Activated CD4-positive, alpha-beta T cell treated with anti-CD3 and anti-CD28 coated beads, Interleukin-2, amount 10 ng/mL, durations not matched to agents 7 days and 5 days (primary cell): Measurements from ENCODE around the gene SARS1. TPM values are rescaled to one million over a fixed set of nuclear protein-coding genes. Genes with fewer than 3 reads are reported as not detected.

Experiments used
- CTCF ChIA-PET: fragments of 350-600 bp; sonication (Branson Sonifier 250); formaldehyde crosslinking; loops from one replicate; lab custom pipeline; 2021; ENCODE audit warnings: antibody characterized with exemption; lab: Charles Lee
- POLR2A ChIA-PET: fragments of 350-600 bp; sonication (Branson Sonifier 250); formaldehyde crosslinking; loops from one replicate; lab custom pipeline; 2021; ENCODE audit warnings: antibody characterized with exemption; lab: Charles Lee
- DNase-seq: peaks from one replicate; pipeline ENCODE4 v3.0.0-alpha.2; 2020
- H3K27ac Mint-ChIP-seq: one replicate; pipeline ENCODE4 v1.8.0; 2021; ENCODE audit warnings: mild to moderate bottlenecking, moderate library complexity, mixed read lengths
- H3K27me3 Mint-ChIP-seq: one replicate; pipeline ENCODE4 v1.8.0; 2021; ENCODE audit warnings: mixed read lengths
- H3K36me3 Mint-ChIP-seq: one replicate; pipeline ENCODE4 v1.8.0; 2021; ENCODE audit warnings: low read depth, mixed read lengths
- H3K4me1 Mint-ChIP-seq: one replicate; pipeline ENCODE4 v1.8.0; 2021; ENCODE audit warnings: mixed read lengths
- H3K4me3 Mint-ChIP-seq: one replicate; pipeline ENCODE4 v1.8.0; 2021; ENCODE audit warnings: mild to moderate bottlenecking, moderate library complexity, mixed read lengths
- H3K9me3 Mint-ChIP-seq: one replicate; pipeline ENCODE4 v1.8.0; 2021; ENCODE audit warnings: mixed read lengths
- total RNA-seq, 2 experiments: library from RNA; stranded (reverse); gene quantifications; one replicate each; pipeline ENCODE4 v1.2.3, GENCODE V29; 2021

Gene SARS1
- total RNA-seq, 2 experiments from 2014 or later, result 138 to 140 TPM

GRCh38 chr1:109198043-109198695 lies 15.5 kb upstream of the SARS1 start:
- Mint-ChIP-seq H3K4me3 (no peak overlapping the region), H3K4me1 (peaks cover 35% of the 10 kb centered on the region), H3K27me3 (no peaks in the 10 kb centered on the region), H3K27ac (no peak overlapping the region), H3K9me3 (no peaks in the 10 kb centered on the region), H3K36me3 (no peaks in the 10 kb centered on the region)
- ChIA-PET CTCF (interaction anchor here (1.0 to 2.8 kb wide), 4 partner anchors 9 to 335 kb away, joined by 4 to 11 read pairs (median 6); no protein-coding TSS in a partner anchor), POLR2A (no interaction called here)
- no peak for DNase-seq

- ChIA-PET POLR2A (no interaction called here), CTCF (interaction anchor here (1.0 to 2.8 kb wide), 4 partner anchors 9 to 334 kb away, joined by 4 to 11 read pairs (median 6); no protein-coding TSS in a partner anchor)
- Mint-ChIP-seq H3K27me3 (no peaks in the 10 kb centered on the region), H3K36me3 (no peaks in the 10 kb centered on the region), H3K9me3 (no peaks in the 10 kb centered on the region), H3K4me3 (no peak overlapping the region), H3K4me1 (peaks cover 31% of the 10 kb centered on the region), H3K27ac (peak overlapping the region; percentile 80)
- DNase-seq, result no peak
Observed at GRCh38 chr1:109198745-109199144, 15.0 kb upstream of the SARS1 start.

DNA sequence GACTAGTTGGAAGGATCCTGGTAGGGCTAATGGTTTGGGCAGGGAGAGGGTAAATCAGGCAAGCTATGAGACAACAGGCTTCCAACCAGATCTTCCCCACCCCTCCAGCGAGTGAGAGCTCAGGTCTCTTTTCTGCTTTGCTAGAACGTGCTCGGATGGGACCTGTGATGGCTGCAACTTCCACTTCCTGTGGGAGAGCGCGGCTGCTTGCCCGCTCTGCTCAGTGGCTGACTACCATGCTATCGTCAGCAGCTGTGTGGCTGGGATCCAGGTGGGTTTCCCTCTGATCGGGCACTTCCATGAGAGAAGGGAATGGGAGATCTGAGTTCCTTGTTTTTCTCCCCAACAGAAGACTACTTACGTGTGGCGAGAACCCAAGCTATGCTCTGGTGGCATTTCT lies 14.0 kb upstream of the SARS1 start:
- peak; percentile 32 for DNase-seq
- H3K9me3 Mint-ChIP-seq, result no peaks in the 10 kb centered on the region
- H3K4me1 Mint-ChIP-seq, result peaks cover 29% of the 10 kb centered on the region
- H3K4me3 Mint-ChIP-seq, result no peak overlapping the region
- peak overlapping the region; percentile 80 for H3K27ac Mint-ChIP-seq
- POLR2A ChIA-PET, result no interaction called here
- no peaks in the 10 kb centered on the region for H3K27me3 Mint-ChIP-seq
- H3K36me3 Mint-ChIP-seq, result no peaks in the 10 kb centered on the region
- CTCF ChIA-PET, result interaction anchor here (0.6 to 2.8 kb wide), 3 partner anchors 8 to 53 kb away, joined by 3 to 11 read pairs (median 7); no protein-coding TSS in a partner anchor

DNA sequence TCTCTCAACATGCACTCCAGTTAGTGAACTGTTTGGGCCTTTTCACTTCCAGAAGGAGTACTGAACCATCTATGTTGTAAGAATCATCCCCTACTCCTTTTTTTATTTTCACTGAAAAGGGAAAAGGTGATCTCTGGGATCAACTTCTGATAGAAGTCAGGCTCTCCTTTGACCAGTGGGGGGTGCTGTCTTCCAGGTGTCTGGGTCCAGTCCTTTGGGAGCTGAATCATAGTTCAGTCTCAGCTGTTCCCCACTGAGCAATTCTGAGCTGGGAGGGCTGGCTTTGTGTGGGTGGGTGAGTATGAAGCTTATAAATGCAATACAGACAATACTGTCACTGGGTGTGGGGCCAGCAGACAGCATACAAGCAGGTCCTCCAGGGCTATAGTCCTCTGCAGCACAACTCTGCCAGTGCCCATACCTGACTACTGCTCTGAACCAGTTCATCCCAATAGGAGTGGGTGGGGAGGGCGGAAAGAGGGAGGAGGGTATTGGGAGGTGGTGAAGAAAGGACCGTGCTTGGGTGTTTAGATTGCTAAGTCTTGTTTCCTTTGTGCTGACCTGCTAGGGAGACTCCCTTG lies 12.5 kb upstream of the SARS1 start:
- POLR2A ChIA-PET, result interaction anchor here (0.5 kb wide), 1 partner anchor 197 kb away, joined by 3 read pairs; the partner anchor contains the start of gene SORT1
- Mint-ChIP-seq H3K4me3 (no peak overlapping the region), H3K4me1 (peaks cover 28% of the 10 kb centered on the region), H3K27me3 (no peaks in the 10 kb centered on the region), H3K27ac (peak overlapping the region; percentile 32), H3K36me3 (no peaks in the 10 kb centered on the region), H3K9me3 (no peaks in the 10 kb centered on the region)
- DNase-seq, result peak; percentile 36
- CTCF ChIA-PET, result interaction anchor here (0.6 to 2.7 kb wide), 5 partner anchors 11 to 337 kb away, joined by 4 to 9 read pairs (median 5); no protein-coding TSS in a partner anchor

GRCh38 chr1:109204484-109204883 lies 9.2 kb upstream of the SARS1 start:
- no peak for DNase-seq
- Mint-ChIP-seq H3K36me3 (no peaks in the 10 kb centered on the region), H3K4me1 (peaks cover 20% of the 10 kb centered on the region), H3K9me3 (no peaks in the 10 kb centered on the region), H3K27ac (no peak overlapping the region), H3K4me3 (no peak overlapping the region), H3K27me3 (no peaks in the 10 kb centered on the region)
- ChIA-PET POLR2A (no interaction called here), CTCF (interaction anchor here (1.2 to 2.3 kb wide), 2 partner anchors 39 to 328 kb away, joined by 3 to 11 read pairs; no protein-coding TSS in a partner anchor)

DNA sequence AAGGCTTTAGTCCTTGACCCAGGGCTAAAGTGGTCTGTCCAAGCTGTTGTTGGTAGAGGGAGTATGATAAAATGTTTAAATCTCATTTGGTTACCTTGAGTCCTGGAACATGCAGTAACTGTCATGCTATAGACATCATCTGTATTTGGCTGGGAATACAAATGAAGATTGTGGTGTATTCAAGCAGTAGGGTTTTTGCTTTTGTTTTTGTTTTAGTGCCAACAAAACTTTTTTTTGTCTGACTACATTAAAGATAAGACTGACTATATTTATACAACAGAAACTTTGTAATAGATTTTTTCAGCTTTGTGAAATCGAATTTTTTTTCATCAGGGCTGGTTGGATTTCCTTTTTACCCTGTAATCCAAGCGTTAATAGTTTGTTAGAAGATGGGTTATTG lies 7.4 kb upstream of the SARS1 start:
- no peaks in the 10 kb centered on the region for H3K27me3 Mint-ChIP-seq
- H3K4me1 Mint-ChIP-seq, result peaks cover 7% of the 10 kb centered on the region
- no peak for DNase-seq
- ChIA-PET POLR2A (interaction anchor here (0.6 kb wide), 1 partner anchor 25 kb away, joined by 4 read pairs; no protein-coding TSS in a partner anchor), CTCF (interaction anchor here (1.3 to 2.3 kb wide), 4 partner anchors 13 to 326 kb away, joined by 4 to 11 read pairs (median 4); a partner anchor contains a TSS)
- H3K36me3 Mint-ChIP-seq, result no peaks in the 10 kb centered on the region
- H3K9me3 Mint-ChIP-seq, result no peaks in the 10 kb centered on the region
- no peak overlapping the region for H3K4me3 Mint-ChIP-seq
- no peak overlapping the region for H3K27ac Mint-ChIP-seq

DNA sequence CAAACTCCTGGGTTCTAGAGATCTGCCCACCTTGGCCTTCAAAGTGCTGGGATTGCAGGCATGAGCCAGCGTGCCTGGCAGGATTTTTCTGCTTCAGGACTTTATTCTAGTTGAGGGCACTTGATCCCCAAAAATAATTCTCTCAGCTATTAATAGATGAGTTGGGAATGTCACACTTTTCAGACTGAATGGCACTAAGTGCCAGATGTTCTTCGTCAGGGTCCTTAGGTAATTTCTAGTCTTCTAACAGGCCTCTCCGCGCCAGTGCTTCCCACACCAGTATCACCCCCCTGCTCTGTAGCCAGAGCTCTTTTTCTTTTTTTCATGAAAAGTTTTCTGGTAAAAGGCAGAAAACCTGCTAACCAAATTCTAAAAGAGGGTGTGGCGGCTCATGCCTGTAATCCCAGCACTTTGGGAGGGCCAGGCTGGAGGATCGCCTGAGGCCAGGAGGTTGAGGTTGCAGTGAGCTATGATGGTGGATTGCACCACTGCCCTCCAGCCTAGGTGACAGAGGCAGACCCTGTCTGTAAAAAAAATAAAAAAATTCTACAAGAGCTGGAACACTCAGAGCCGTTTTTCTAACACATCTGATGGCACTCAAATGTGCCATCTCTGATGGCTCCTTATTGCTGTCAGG lies 6.1 kb upstream of the SARS1 start:
- H3K4me1 Mint-ChIP-seq, result peaks cover 7% of the 10 kb centered on the region

GRCh38 chr1:109208394-109208793 lies 5.3 kb upstream of the SARS1 start:
- Mint-ChIP-seq H3K4me3 (no peak overlapping the region), H3K27me3 (no peaks in the 10 kb centered on the region), H3K4me1 (peaks cover 7% of the 10 kb centered on the region), H3K27ac (no peak overlapping the region), H3K9me3 (no peaks in the 10 kb centered on the region), H3K36me3 (no peaks in the 10 kb centered on the region)
- POLR2A ChIA-PET, result no interaction called here
- no peak for DNase-seq
- CTCF ChIA-PET, result interaction anchor here (0.6 to 2.2 kb wide), 3 partner anchors 10 to 108 kb away, joined by 3 to 11 read pairs (median 5); no protein-coding TSS in a partner anchor

More for the DNA sequence above, 6.1 kb upstream of the SARS1 start:
- no peak for DNase-seq
- CTCF ChIA-PET, result interaction anchor here (0.6 to 2.2 kb wide), 7 partner anchors 9 to 287 kb away, joined by 3 to 11 read pairs (median 3); partner anchors contain the start of gene CYB561D1
- Mint-ChIP-seq H3K27me3 (no peaks in the 10 kb centered on the region), H3K4me3 (no peak overlapping the region), H3K9me3 (no peaks in the 10 kb centered on the region), H3K36me3 (no peaks in the 10 kb centered on the region), H3K27ac (no peak overlapping the region)
- POLR2A ChIA-PET, result no interaction called here

DNA sequence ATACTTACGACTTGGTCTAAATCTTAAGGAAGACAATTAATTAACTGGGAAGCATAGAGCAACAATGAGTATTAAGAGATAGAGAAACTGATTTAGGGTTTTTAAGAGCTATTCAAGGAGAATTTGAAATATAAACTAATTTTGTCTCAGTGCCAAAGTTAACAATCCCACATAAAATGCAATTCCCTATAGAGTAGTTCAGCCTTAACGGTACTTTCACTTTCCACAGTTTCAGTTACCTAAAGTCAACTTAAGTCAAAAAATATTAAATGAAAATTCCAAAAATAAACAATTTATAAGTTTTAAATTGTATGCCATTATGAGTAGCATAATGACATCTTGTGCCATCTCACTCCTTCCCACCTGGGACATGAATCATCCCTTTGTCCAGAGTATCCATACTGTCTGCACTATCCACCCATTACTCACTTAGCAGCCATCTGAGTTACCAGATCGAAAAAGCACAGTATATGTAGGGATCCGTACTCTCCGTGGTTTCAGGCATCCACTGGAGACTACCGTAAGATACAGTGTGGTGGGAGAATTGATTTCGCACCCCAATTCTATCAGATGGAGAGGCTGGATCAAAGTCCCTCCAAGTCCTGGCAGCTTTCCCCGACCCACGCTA lies 4.8 kb upstream of the SARS1 start:
- no peak for DNase-seq
- Mint-ChIP-seq H3K4me1 (peaks cover 7% of the 10 kb centered on the region), H3K27ac (no peak overlapping the region), H3K27me3 (no peaks in the 10 kb centered on the region), H3K4me3 (no peak overlapping the region), H3K9me3 (no peaks in the 10 kb centered on the region), H3K36me3 (no peaks in the 10 kb centered on the region)
- CTCF ChIA-PET, result interaction anchor here (0.9 to 2.2 kb wide), 2 partner anchors 10 to 109 kb away, joined by 5 to 11 read pairs; no protein-coding TSS in a partner anchor
- POLR2A ChIA-PET, result no interaction called here

- CTCF ChIA-PET, result no interaction called here
- POLR2A ChIA-PET, result no interaction called here
- no peaks in the 10 kb centered on the region for H3K27me3 Mint-ChIP-seq
- H3K27ac Mint-ChIP-seq, result no peak overlapping the region
- H3K9me3 Mint-ChIP-seq, result no peaks in the 10 kb centered on the region
- peaks cover 16% of the 10 kb centered on the region for H3K4me1 Mint-ChIP-seq
- no peak overlapping the region for H3K4me3 Mint-ChIP-seq
- DNase-seq, result no peak
- H3K36me3 Mint-ChIP-seq, result peaks cover 7% of the 10 kb centered on the region
Observed at GRCh38 chr1:109210058-109210457, 3.7 kb upstream of the SARS1 start.

DNA sequence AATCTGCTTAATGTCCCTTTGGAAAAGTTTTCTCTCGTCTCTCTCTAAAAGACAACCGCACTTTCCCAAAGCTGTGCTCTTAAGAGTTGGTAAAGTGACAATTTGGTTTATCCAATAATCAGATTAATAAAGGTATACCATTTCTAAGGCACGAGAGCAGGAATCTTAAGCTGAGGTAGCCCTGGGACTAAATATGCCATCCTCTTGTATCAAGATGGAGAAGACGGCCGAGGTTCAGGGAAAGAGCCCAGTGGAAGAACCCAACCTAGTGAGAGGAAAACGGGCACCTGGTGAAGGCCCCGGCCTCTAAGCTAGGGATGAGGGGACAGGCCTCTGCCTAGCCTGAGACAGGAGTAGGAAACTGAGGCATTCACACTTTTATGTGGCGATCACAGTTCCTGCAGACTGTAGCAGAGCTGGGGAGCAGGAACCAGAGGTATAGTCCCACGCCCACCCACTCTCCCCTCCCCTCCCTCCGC lies 334 bp upstream of the SARS1 start:
- POLR2A ChIA-PET, result no interaction called here
- CTCF ChIA-PET, result interaction anchor here (1.0 to 2.2 kb wide), 10 partner anchors 12 to 319 kb away, joined by 3 to 10 read pairs (median 4); no protein-coding TSS in a partner anchor
- peak overlapping the region; percentile 76 for H3K27ac Mint-ChIP-seq
- H3K36me3 Mint-ChIP-seq, result peaks cover 28% of the 10 kb centered on the region
- no peaks in the 10 kb centered on the region for H3K9me3 Mint-ChIP-seq
- peaks cover 32% of the 10 kb centered on the region for H3K4me1 Mint-ChIP-seq
- no peak for DNase-seq
- H3K4me3 Mint-ChIP-seq, result peak overlapping the region; percentile 97
- H3K27me3 Mint-ChIP-seq, result no peaks in the 10 kb centered on the region
